ENCODE measurements around the gene PAH.

DNA sequence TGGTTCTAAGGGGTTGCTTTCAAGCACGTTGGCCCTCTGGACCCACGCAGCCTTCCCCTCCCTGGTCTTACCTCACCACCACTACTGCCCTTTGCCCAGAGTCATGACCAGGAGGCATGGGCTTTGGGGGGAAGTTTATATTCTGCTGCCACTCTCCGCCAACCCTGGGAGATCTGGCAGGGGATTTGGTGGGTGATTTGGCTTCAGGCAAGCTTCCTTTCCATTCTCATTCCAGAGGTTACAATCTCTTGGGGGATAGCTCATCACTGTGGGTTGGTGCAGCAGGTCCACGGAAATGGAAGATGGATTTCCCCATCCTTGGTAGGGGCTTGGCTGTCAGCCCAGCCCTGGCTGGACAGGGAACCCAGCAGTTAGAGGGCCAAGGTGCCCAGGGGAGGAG, 6.3 kb downstream of the PAH start:
- TF ChIP-seq POLR2A (IDR thresholded peaks at IDR 0.05; ENCODE audit: low read depth, low read length): no peak
- no peak for TF ChIP-seq POU2F2 (IDR thresholded peaks at IDR 0.05; ENCODE audit: low read depth, low read length)
- no peak for TF ChIP-seq POLR2AphosphoS5 (IDR thresholded peaks at IDR 0.05; ENCODE audit: low read depth, low read length)
- no peak for TF ChIP-seq TAF1 (IDR thresholded peaks at IDR 0.05; ENCODE audit: low read depth, low read length)
- no peak for TF ChIP-seq SPI1 (IDR thresholded peaks at IDR 0.05; ENCODE audit: low read depth, low read length)
- TF ChIP-seq PAX5 (IDR thresholded peaks at IDR 0.05; ENCODE audit: insufficient read depth, low read length, severe bottlenecking): no peak

Measured in GM12891 (cell line).